Neural progenitor cell (in vitro differentiated cells): ENCODE measurements around the gene DHX34. TPM values are rescaled to one million over a fixed set of nuclear protein-coding genes. Genes with fewer than 3 reads are reported as not detected.

Source experiments
- DNase-seq: peaks from one replicate; pipeline ENCODE4 v3.0.0-alpha.2; 2016; ENCODE audit warnings: low spot score
- H2AFZ ChIP-seq: fragments of 200-600 bp; sonication (generic); replicated peaks from 2 replicates; pipeline ENCODE4 v1.6.1; 2016; ENCODE audit warnings: antibody characterized with exemption
- H3F3A ChIP-seq: fragments of 200-600 bp; sonication (generic); 2 replicates; pipeline ENCODE4 v1.6.1; 2016; ENCODE audit warnings: antibody characterized with exemption, low read depth
- H3K27ac ChIP-seq: fragments of 200-600 bp; sonication (generic); 2 replicates; pipeline ENCODE4 v1.5.1; 2016; ENCODE audit warnings: mild to moderate bottlenecking
- H3K27me3 ChIP-seq: fragments of 200-600 bp; sonication (generic); 2 replicates; pipeline ENCODE4 v1.6.1; 2016; ENCODE audit warnings: mild to moderate bottlenecking, moderate library complexity
- H3K36me3 ChIP-seq: fragments of 200-600 bp; sonication (generic); 2 replicates; pipeline ENCODE4 v1.5.1; 2016
- H3K4me1 ChIP-seq: fragments of 200-600 bp; sonication (generic); 2 replicates; pipeline ENCODE4 v1.6.1; 2016; ENCODE audit warnings: mixed run types
- H3K4me2 ChIP-seq: fragments of 200-600 bp; sonication (generic); 2 replicates; pipeline ENCODE4 v1.6.1; 2016
- H3K4me3 ChIP-seq: fragments of 200-600 bp; sonication (generic); 2 replicates; pipeline ENCODE4 v1.5.1; 2016
- H3K79me2 ChIP-seq: fragments of 200-600 bp; sonication (generic); 2 replicates; pipeline ENCODE4 v1.6.1; 2016; ENCODE audit warnings: low read depth
- H3K9ac ChIP-seq: fragments of 200-600 bp; sonication (generic); 2 replicates; pipeline ENCODE4 v1.6.1; 2016
- H3K9me3 ChIP-seq: fragments of 200-600 bp; sonication (generic); 2 replicates; pipeline ENCODE4 v1.5.1; 2016; ENCODE audit warnings: low read depth
- H4K20me1 ChIP-seq: fragments of 200-600 bp; sonication (generic); 2 replicates; pipeline ENCODE4 v1.6.1; 2016; ENCODE audit warnings: low read depth
- H3K27ac Mint-ChIP-seq: 3 replicates; pipeline ENCODE4 v1.8.0; 2021; ENCODE audit warnings: mixed read lengths
- H3K27me3 Mint-ChIP-seq: 2 replicates; pipeline ENCODE4 v1.8.0; 2022; ENCODE audit warnings: low read depth, mild to moderate bottlenecking, inconsistent platforms, moderate library complexity, mixed read lengths; ENCODE audit not compliant: insufficient read depth
- H3K36me3 Mint-ChIP-seq: 3 replicates; pipeline ENCODE4 v1.8.0; 2021; ENCODE audit warnings: mixed read lengths
- H3K4me1 Mint-ChIP-seq: 3 replicates; pipeline ENCODE4 v1.8.0; 2021; ENCODE audit warnings: mixed read lengths
- H3K4me3 Mint-ChIP-seq: 3 replicates; pipeline ENCODE4 v1.8.0; 2021; ENCODE audit warnings: mild to moderate bottlenecking, moderate library complexity, mixed read lengths
- H3K9me3 Mint-ChIP-seq: 3 replicates; pipeline ENCODE4 v1.8.0; 2020; ENCODE audit warnings: mixed read lengths
- CTCF ChIP-seq: fragments of 200-600 bp; sonication (generic); IDR thresholded peaks from 2 replicates; pipeline ENCODE4 v1.5.1; 2017; ENCODE audit warnings: antibody characterized with exemption, mild to moderate bottlenecking
- EZH2 ChIP-seq: fragments of 200-600 bp; sonication (generic); IDR thresholded peaks from 2 replicates; pipeline ENCODE4 v1.6.1; 2017; ENCODE audit warnings: antibody characterized with exemption, mild to moderate bottlenecking, moderate library complexity
- EZH2phosphoT487 ChIP-seq: fragments of 200-600 bp; sonication (generic); IDR thresholded peaks from 2 replicates; pipeline ENCODE4 v1.6.1; 2017; ENCODE audit warnings: antibody characterized with exemption
- total RNA-seq: library from RNA; depleted of rRNA; stranded (reverse); fragments of >200 nt; gene quantifications from 2 replicates; pipeline ENCODE4 v1.2.3, GENCODE V29; 2015; ENCODE audit warnings: low replicate concordance

DHX34 gene
- total RNA-seq, 1 donor from 2014 or later: 12.3 TPM

GRCh38 chr19:47405197-47405550 is 56.1 kb downstream of the DHX34 start:
- TF ChIP-seq EZH2phosphoT487: no peak
- no peak for TF ChIP-seq CTCF
- no peak for TF ChIP-seq EZH2
- H3K4me3 Mint-ChIP-seq: no peak overlapping the region
- H3K79me2 ChIP-seq: no peaks in the 10 kb centered on the region
- H3K4me3 ChIP-seq: no peak overlapping the region
- H3K36me3 Mint-ChIP-seq: peaks cover 17% of the 10 kb centered on the region
- no peak overlapping the region for H2AFZ ChIP-seq
- peaks cover 3% of the 10 kb centered on the region for H3K27me3 ChIP-seq
- no peak overlapping the region for H3K27ac Mint-ChIP-seq
- no peak overlapping the region for H3K27ac ChIP-seq
- H4K20me1 ChIP-seq: peaks cover 39% of the 10 kb centered on the region
- DNase-seq: no peak
- no peaks in the 10 kb centered on the region for H3K36me3 ChIP-seq
- H3K9me3 Mint-ChIP-seq: peaks cover 2% of the 10 kb centered on the region
- H3K4me2 ChIP-seq: no peak overlapping the region
- no peak overlapping the region for H3K9ac ChIP-seq
- H3K4me1 ChIP-seq: no peaks in the 10 kb centered on the region
- no peaks in the 10 kb centered on the region for H3K4me1 Mint-ChIP-seq
- H3K27me3 Mint-ChIP-seq: peaks cover 11% of the 10 kb centered on the region
- H3F3A ChIP-seq: peaks cover 6% of the 10 kb centered on the region
- no peaks in the 10 kb centered on the region for H3K9me3 ChIP-seq

GRCh38 chr19:47405854-47406417 is 56.8 kb downstream of the DHX34 start:
- H3K36me3 Mint-ChIP-seq: peaks cover 17% of the 10 kb centered on the region
- H3K4me2 ChIP-seq: no peak overlapping the region
- no peaks in the 10 kb centered on the region for H3K4me1 Mint-ChIP-seq
- no peaks in the 10 kb centered on the region for H3K79me2 ChIP-seq
- TF ChIP-seq CTCF (no peak), EZH2phosphoT487 (no peak), EZH2 (no peak)
- no peaks in the 10 kb centered on the region for H3K9me3 ChIP-seq
- no peaks in the 10 kb centered on the region for H3K4me1 ChIP-seq
- H3K27me3 ChIP-seq: peaks cover 3% of the 10 kb centered on the region
- peaks cover 2% of the 10 kb centered on the region for H3K9me3 Mint-ChIP-seq
- H3K4me3 Mint-ChIP-seq: no peak overlapping the region
- no peak overlapping the region for H3K27ac ChIP-seq
- no peak overlapping the region for H3K27ac Mint-ChIP-seq
- H4K20me1 ChIP-seq: peaks cover 39% of the 10 kb centered on the region
- H2AFZ ChIP-seq: no peak overlapping the region
- H3F3A ChIP-seq: peaks cover 6% of the 10 kb centered on the region
- DNase-seq: no peak
- H3K9ac ChIP-seq: no peak overlapping the region
- no peak overlapping the region for H3K4me3 ChIP-seq
- H3K27me3 Mint-ChIP-seq: peaks cover 10% of the 10 kb centered on the region
- no peaks in the 10 kb centered on the region for H3K36me3 ChIP-seq

- Mint-ChIP-seq H3K27me3 (peaks cover 10% of the 10 kb centered on the region), H3K4me3 (no peak overlapping the region), H3K4me1 (peaks cover 2% of the 10 kb centered on the region), H3K27ac (no peak overlapping the region), H3K36me3 (peaks cover 17% of the 10 kb centered on the region), H3K9me3 (peaks cover 2% of the 10 kb centered on the region)
- Histone ChIP-seq H3K9me3 (no peaks in the 10 kb centered on the region), H3F3A (peaks cover 6% of the 10 kb centered on the region), H3K4me2 (peak overlapping the region; percentile 55), H3K4me3 (no peak overlapping the region), H3K27me3 (peaks cover 3% of the 10 kb centered on the region), H3K27ac (no peak overlapping the region), H4K20me1 (peaks cover 39% of the 10 kb centered on the region), H2AFZ (no peak overlapping the region), H3K36me3 (no peaks in the 10 kb centered on the region), H3K4me1 (no peaks in the 10 kb centered on the region), H3K9ac (no peak overlapping the region), H3K79me2 (no peaks in the 10 kb centered on the region)
- TF ChIP-seq CTCF: no peak
- no peak for TF ChIP-seq EZH2phosphoT487
- TF ChIP-seq EZH2: no peak
- peak; percentile 90 for DNase-seq
Measured at GRCh38 chr19:47406711-47407416, 57.7 kb downstream of the DHX34 start.
